Heart left ventricle (tissue), 16 donors: Measurements from ENCODE around the gene RHOJ. TPM values are rescaled to one million over a fixed set of nuclear protein-coding genes. Genes with fewer than 3 reads are reported as not detected.
A peak's percentile ranks its signal among the peaks of the same experiment; 100 is the strongest.

Experiments used
- ATAC-seq, 4 donors: fragments of 200-7000 bp; cut with Tn5 transposase; one replicate each; pipeline ENCODE4 v1.9.1; 2020 to 2022; ENCODE audit warnings: moderate library complexity in 4 of 4, mild to moderate bottlenecking in 3 of 4, moderate number of reproducible peaks in 1 of 4
- DNase-seq, 5 donors: peaks; one replicate each; pipeline ENCODE4 v3.0.0-alpha.2; 2020
- H3K27ac ChIP-seq, 12 donors: fragments of 200-600 bp; sonication (generic) in 4 of 12; one replicate each; pipeline versions ENCODE4 v1.5.0 to v1.8.0; 2016 to 2022; ENCODE audit warnings: mild to moderate bottlenecking in 2 of 12
- H3K27me3 ChIP-seq, 9 donors: fragments of 200-600 bp; sonication (generic) in 2 of 9; one replicate each; pipeline versions ENCODE4 v1.5.1 to v1.8.0; 2016 to 2022; ENCODE audit warnings: mild to moderate bottlenecking in 3 of 9
- H3K36me3 ChIP-seq, 9 donors: fragments of 200-600 bp; sonication (generic) in 2 of 9; one replicate each; pipeline versions ENCODE4 v1.5.0 to v1.8.0; 2018 to 2022; ENCODE audit warnings: mild to moderate bottlenecking in 2 of 9
- H3K4me1 ChIP-seq, 12 donors: fragments of 200-600 bp; sonication (generic) in 4 of 12; one replicate each; pipeline versions ENCODE4 v1.5.0 to v1.8.0; 2016 to 2022; ENCODE audit warnings: mild to moderate bottlenecking in 3 of 12
- H3K4me3 ChIP-seq, 12 donors: fragments of 200-600 bp; sonication (generic) in 4 of 12; one replicate each; pipeline versions ENCODE4 v1.5.0 to v1.8.0; 2017 to 2022; ENCODE audit warnings: mild to moderate bottlenecking in 9 of 12, moderate library complexity in 4 of 12
- H3K9me3 ChIP-seq, 12 donors: fragments of 200-600 bp; sonication (generic) in 4 of 12; one replicate each; pipeline versions ENCODE4 v1.5.0 to v1.8.0; 2016 to 2022; ENCODE audit warnings: mild to moderate bottlenecking in 1 of 12
- POLR2A ChIP-seq, 2 donors: fragments of 450-650 bp; IDR thresholded peaks; one replicate each; pipeline ENCODE4 v1.6.1; 2017; ENCODE audit warnings: antibody characterized with exemption in 2 of 2, mild to moderate bottlenecking in 2 of 2, moderate library complexity in 2 of 2
- WGBS, 4 donors: extraction: QIAGEN DNeasy Blood & Tissue Kit in 2 of 4; methylation state at CpG; one replicate each; pipeline versions ENCODE4 v1.1.5 to v1.1.7; 2013 to 2018; 5-methylcytosine and 5-hydroxymethylcytosine counted together
- intact Hi-C, 10 donors: fragments of 100-400 bp; cut with DNase I; formaldehyde crosslinking; loops; one replicate each; pipeline versions ENCODE4 v1.11.1 to v1.14.2; 2022
- long read RNA-seq, 3 donors: library from polyadenylated mRNA; unstranded; transcript quantifications; one replicate each; pipeline ENCODE4 v2.0.0, GENCODE V29; 2020 to 2021
- polyA plus RNA-seq, 2 donors: library from polyadenylated mRNA; stranded (reverse); fragments of 200-250 nt; gene quantifications; one replicate each; pipeline ENCODE4 v1.2.3, GENCODE V29; 2013
- total RNA-seq, 9 donors: library from RNA; depleted of rRNA in 2 of 9; stranded (reverse); fragments of >200 nt in 2 of 9; fragmentation: NEBNext Ultra II Directional in 3 of 9; extraction: Animal tissue kit (Norgen Biotek cat#: 25700) in 3 of 9; gene quantifications; one replicate each; pipeline versions ENCODE4 v1.1.0 to v1.2.4, GENCODE V29; 2016 to 2023
- TF ChIP-seq, protein P1 (sequence below), 12 donors: fragments of 200-600 bp; sonication (generic) in 4 of 12; IDR thresholded peaks; one replicate each; pipeline versions ENCODE4 v1.5.0 to v1.8.0; 2018 to 2022; ENCODE audit warnings: antibody characterized with exemption in 12 of 12, mild to moderate bottlenecking in 5 of 12
- donor health status: ischemic (EF 13 %, LVEDD 7.1; RV severe dilation, severe dysfunction).
- donor health status: healthy with polysubstance abuse.
- donor health status: DM: no; HTN: yes; CAD: no.
- donor health status: DM: no; HTN: no; CAD: no.
- donor health status: ischemic (EF 25% LVEDD 6.9; RV normal size, moderate dysfunction).
- donor health status: ischemic (EF 25% LVEDD 5.7; RV mildly dilated, moderate dysfunction).
- donor health status: healthy.
- donor health status: DM: yes; HTN: yes; CAD: no.
- donor health status: ischemic (EF 35%, LVEDD 5.7; RV mildly dilated, moderate dysfunction).
- donor health status: nonischemic (EF 11% LVEDD 7.7; RV severe dilation, severe dysfunction).
- donor health status: DM: yes; HTN: yes; CAD: no.
- donor health status: PGD.
- donor health status: ischemic (EF 29% LVEDD 5.4; RV normal size, mild dysfunction).
- donor health status: nonischemic (EF 23%, LVEDD 6.1; RV moderate dilation, normal function).

The RHOJ gene
- total RNA-seq = 10 to 100 TPM in 6 of 9 donors, 1 to 10 TPM in 3; 6.5 to 26.0 (median 11.6) TPM
- polyA plus RNA-seq = 10 to 100 TPM in 1 of 2 donors, 1 to 10 TPM in 1; 7.9 to 10.4 TPM
- long read RNA-seq, donor 1, partial matches to known transcripts = 1 of 4 reads
- long read RNA-seq, donor 1, other reads (novel, unspliced or antisense) = 1 of 4 reads
- long read RNA-seq, donor 2, transcript RHOJ-201 (5 exons, 3,302 nt) = major isoform, 7 of 9 reads
- long read RNA-seq, donor 2, partial matches to known transcripts = 0 of 9 reads
- long read RNA-seq, donor 2, other reads (novel, unspliced or antisense) = 2 of 9 reads
- long read RNA-seq, donor 3, partial matches to known transcripts = 1 of 3 reads
- long read RNA-seq, donor 3, other reads (novel, unspliced or antisense) = 2 of 3 reads

- WGBS, 4 donors = 17 to 23% (median 19%) methylated on average over 16 of the region's 16 CpGs
- ATAC-seq (peak; percentile 7 to 29 (median 8)), DNase-seq (peak; percentile 19 to 65 (median 31))
- Histone ChIP-seq H3K27ac (peak within 1 kb of the TSS; percentile 82 to 97 (median 94)), H3K27me3 (no peaks in the 10 kb centered on the region), H3K36me3 (no peaks in the 10 kb centered on the region), H3K4me1 (peaks cover 0 to 37% (median 4%) of the 10 kb centered on the region in 12 donors), H3K4me3 (peak within 1 kb of the TSS; percentile 44 to 80 (median 64)), H3K9me3 (no peaks in the 10 kb centered on the region)
- intact Hi-C loops = loop anchor here in 1 of 10 donors (2.0 kb wide), 1 partner anchor 24 kb away; no protein-coding TSS in a partner anchor
- TF ChIP-seq, protein P1, sequence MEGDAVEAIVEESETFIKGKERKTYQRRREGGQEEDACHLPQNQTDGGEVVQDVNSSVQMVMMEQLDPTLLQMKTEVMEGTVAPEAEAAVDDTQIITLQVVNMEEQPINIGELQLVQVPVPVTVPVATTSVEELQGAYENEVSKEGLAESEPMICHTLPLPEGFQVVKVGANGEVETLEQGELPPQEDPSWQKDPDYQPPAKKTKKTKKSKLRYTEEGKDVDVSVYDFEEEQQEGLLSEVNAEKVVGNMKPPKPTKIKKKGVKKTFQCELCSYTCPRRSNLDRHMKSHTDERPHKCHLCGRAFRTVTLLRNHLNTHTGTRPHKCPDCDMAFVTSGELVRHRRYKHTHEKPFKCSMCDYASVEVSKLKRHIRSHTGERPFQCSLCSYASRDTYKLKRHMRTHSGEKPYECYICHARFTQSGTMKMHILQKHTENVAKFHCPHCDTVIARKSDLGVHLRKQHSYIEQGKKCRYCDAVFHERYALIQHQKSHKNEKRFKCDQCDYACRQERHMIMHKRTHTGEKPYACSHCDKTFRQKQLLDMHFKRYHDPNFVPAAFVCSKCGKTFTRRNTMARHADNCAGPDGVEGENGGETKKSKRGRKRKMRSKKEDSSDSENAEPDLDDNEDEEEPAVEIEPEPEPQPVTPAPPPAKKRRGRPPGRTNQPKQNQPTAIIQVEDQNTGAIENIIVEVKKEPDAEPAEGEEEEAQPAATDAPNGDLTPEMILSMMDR (IDR thresholded peaks at IDR 0.05) = no peak
- TF ChIP-seq POLR2A (IDR thresholded peaks at IDR 0.05) = no peak
These were observed at the start of gene RHOJ for GRCh38 chr14:63204407-63205043. RHOJ (plus strand) TSS chr14:63204443; CDS start chr14:63204870, 427 bp downstream.

GRCh38 chr14:63155511-63156185 is 48.6 kb upstream of the RHOJ start:
- H3K4me1 ChIP-seq = no peaks in the 10 kb centered on the region
- no peaks in the 10 kb centered on the region for H3K36me3 ChIP-seq
- ATAC-seq (no peak), DNase-seq (no peak)
- H3K9me3 ChIP-seq = no peaks in the 10 kb centered on the region
- no peak overlapping the region for H3K27ac ChIP-seq
- no peak overlapping the region for H3K4me3 ChIP-seq
- TF ChIP-seq, protein P1 (IDR thresholded peaks at IDR 0.05) = no peak
- TF ChIP-seq POLR2A (IDR thresholded peaks at IDR 0.05) = no peak
- H3K27me3 ChIP-seq = no peaks in the 10 kb centered on the region
- 47 to 65% (median 59%) methylated on average over 5 of the region's 5 CpGs for WGBS, 4 donors
- intact Hi-C loops = no loop called here

GRCh38 chr14:63157195-63157594 is 47.0 kb upstream of the RHOJ start:
- WGBS, 4 donors = 63 to 74% (median 64%) methylated on average over 2 of the region's 2 CpGs
- no peaks in the 10 kb centered on the region for H3K9me3 ChIP-seq

More at GRCh38 chr14:63157195-63157594, 47.0 kb upstream of the RHOJ start:
- Histone ChIP-seq H3K4me1 (no peaks in the 10 kb centered on the region), H3K27ac (no peak overlapping the region), H3K27me3 (no peaks in the 10 kb centered on the region), H3K36me3 (no peaks in the 10 kb centered on the region), H3K4me3 (no peak overlapping the region)
- intact Hi-C loops = no loop called here
- ATAC-seq (peak in 1 of 4 donors; percentile 13), DNase-seq (no peak)
- no peak for TF ChIP-seq POLR2A (IDR thresholded peaks at IDR 0.05)
- TF ChIP-seq, protein P1 (IDR thresholded peaks at IDR 0.05) = no peak
